HUES6 (cell line): ENCODE results near the gene TTC29.

Experiments
- H3K27ac ChIP-seq: 2 replicates; pipeline ENCODE4 v1.7.0; 2013; ENCODE audit warnings: low read depth, mild to moderate bottlenecking, low read length, inconsistent platforms
- H3K27me3 ChIP-seq: 2 replicates; pipeline ENCODE4 v1.6.1; 2013; ENCODE audit warnings: low read length; ENCODE audit not compliant: control insufficient read depth, insufficient read depth
- H3K36me3 ChIP-seq: 2 replicates; pipeline ENCODE4 v1.6.1; 2013; ENCODE audit warnings: low read length; ENCODE audit not compliant: control insufficient read depth, insufficient read depth
- H3K4me1 ChIP-seq: 2 replicates; pipeline ENCODE4 v1.6.1; 2013; ENCODE audit warnings: low read length; ENCODE audit not compliant: control insufficient read depth, insufficient read depth
- H3K4me3 ChIP-seq: 2 replicates; pipeline ENCODE4 v1.5.1; 2013; ENCODE audit warnings: low read depth, low read length
- H3K9ac ChIP-seq: one replicate; pipeline ENCODE4 v1.6.1; 2013; ENCODE audit warnings: mild to moderate bottlenecking, low read length
- H3K9me3 ChIP-seq: 2 replicates; pipeline ENCODE4 v1.6.1; 2013; ENCODE audit warnings: low read depth, low read length; ENCODE audit not compliant: control insufficient read depth, insufficient read depth

TTC29 gene

GRCh38 chr4:146952896-146953295 is 7.2 kb upstream of the TTC29 start:
- Histone ChIP-seq H3K9me3 (no peaks in the 10 kb centered on the region), H3K9ac (no peak overlapping the region), H3K27ac (no peak overlapping the region), H3K27me3 (no peaks in the 10 kb centered on the region), H3K36me3 (no peaks in the 10 kb centered on the region), H3K4me1 (no peaks in the 10 kb centered on the region), H3K4me3 (no peak overlapping the region)

DNA sequence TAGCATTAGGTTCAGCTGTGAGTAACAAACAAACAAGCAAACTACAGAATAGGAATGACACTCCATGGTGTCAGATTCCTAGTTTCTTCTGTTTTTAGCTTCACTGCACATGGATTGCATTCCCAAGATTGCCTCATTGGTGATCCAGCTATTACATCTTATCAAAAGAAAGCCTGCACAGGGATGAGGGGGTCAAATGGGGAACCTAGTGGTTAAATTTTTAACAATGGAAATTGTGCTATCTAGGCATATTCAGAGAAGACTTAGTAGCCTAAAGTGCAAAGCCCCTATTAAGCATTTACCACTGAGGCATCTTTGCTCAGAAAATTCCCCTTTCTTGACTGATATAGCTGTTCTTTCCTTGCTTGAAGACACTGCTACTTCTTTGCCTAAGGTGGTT is 3.9 kb upstream of the TTC29 start:
- peaks cover 13% of the 10 kb centered on the region for H3K27me3 ChIP-seq
- H3K4me3 ChIP-seq = no peak overlapping the region
- no peak overlapping the region for H3K27ac ChIP-seq
- H3K9ac ChIP-seq = no peak overlapping the region
- no peaks in the 10 kb centered on the region for H3K9me3 ChIP-seq
- H3K36me3 ChIP-seq = no peaks in the 10 kb centered on the region
- H3K4me1 ChIP-seq = peaks cover 10% of the 10 kb centered on the region

GRCh38 chr4:146943691-146944375 is 1.8 kb downstream of the TTC29 start:
- no peak overlapping the region for H3K9ac ChIP-seq
- H3K27me3 ChIP-seq = peaks cover 13% of the 10 kb centered on the region
- no peaks in the 10 kb centered on the region for H3K36me3 ChIP-seq
- peaks cover 18% of the 10 kb centered on the region for H3K4me1 ChIP-seq
- no peaks in the 10 kb centered on the region for H3K9me3 ChIP-seq
- H3K27ac ChIP-seq = no peak overlapping the region
- no peak overlapping the region for H3K4me3 ChIP-seq

- Histone ChIP-seq H3K27me3 (no peaks in the 10 kb centered on the region), H3K4me1 (peaks cover 6% of the 10 kb centered on the region; the same call in 1 of the 2 replicates), H3K9me3 (no peaks in the 10 kb centered on the region), H3K9ac (no peak overlapping the region), H3K27ac (no peak overlapping the region), H3K36me3 (no peaks in the 10 kb centered on the region), H3K4me3 (no peak overlapping the region)
These were observed 13.5 kb downstream of the TTC29 start for GRCh38 chr4:146932116-146932515.

DNA sequence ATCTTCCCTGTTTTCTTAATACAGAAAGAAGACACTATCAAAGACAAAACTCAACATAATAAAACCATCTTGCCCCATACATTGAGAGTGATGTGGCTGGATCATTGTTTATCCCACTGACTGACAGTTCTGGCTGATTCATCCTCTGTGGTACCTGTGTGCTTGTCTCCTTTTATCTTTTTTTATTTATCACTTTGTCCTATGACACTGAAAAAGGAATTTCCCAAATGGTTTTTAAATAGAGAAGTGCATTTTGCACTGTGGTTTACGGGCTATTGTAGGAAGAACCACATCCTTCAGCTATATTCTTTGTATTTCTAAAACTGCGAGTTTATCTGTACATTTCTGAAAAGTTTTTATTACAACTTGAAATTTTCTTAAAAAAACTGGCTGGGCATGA is 15.0 kb downstream of the TTC29 start:
- H3K4me3 ChIP-seq = no peak overlapping the region
- H3K36me3 ChIP-seq = no peaks in the 10 kb centered on the region
- no peak overlapping the region for H3K27ac ChIP-seq
- peaks cover 6% of the 10 kb centered on the region; the same call in 1 of the 2 replicates for H3K4me1 ChIP-seq
- H3K27me3 ChIP-seq = no peaks in the 10 kb centered on the region
- no peaks in the 10 kb centered on the region for H3K9me3 ChIP-seq
- H3K9ac ChIP-seq = no peak overlapping the region

GRCh38 chr4:146927695-146928094 is 18.0 kb downstream of the TTC29 start:
- Histone ChIP-seq H3K9me3 (no peaks in the 10 kb centered on the region), H3K9ac (no peak overlapping the region), H3K4me1 (peaks cover 6% of the 10 kb centered on the region; the same call in 1 of the 2 replicates), H3K27ac (no peak overlapping the region), H3K4me3 (no peak overlapping the region), H3K27me3 (no peaks in the 10 kb centered on the region), H3K36me3 (no peaks in the 10 kb centered on the region)

GRCh38 chr4:146916479-146917076 is 29.1 kb downstream of the TTC29 start:
- Histone ChIP-seq H3K9ac (no peak overlapping the region), H3K36me3 (no peaks in the 10 kb centered on the region), H3K4me3 (no peak overlapping the region)

DNA sequence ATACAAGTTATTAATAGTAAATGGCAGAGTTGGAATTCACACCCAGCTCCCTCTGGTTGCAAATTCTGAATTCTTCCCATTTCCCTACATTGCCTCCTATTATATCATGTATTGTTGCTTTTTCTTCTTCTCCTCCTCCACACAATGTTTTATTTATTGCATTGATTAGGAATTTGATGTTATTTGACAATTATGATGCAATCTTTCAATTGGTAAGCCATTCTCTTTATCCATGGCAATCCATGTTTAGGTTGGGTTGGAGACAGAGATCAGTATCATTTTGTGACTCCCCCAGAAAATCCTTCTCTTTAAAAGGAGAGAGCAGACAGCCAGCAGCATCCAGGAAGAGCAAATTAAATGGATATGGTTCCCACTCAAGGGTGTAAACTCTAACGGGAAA is 30.5 kb downstream of the TTC29 start:
- Histone ChIP-seq H3K4me1 (no peaks in the 10 kb centered on the region), H3K4me3 (no peak overlapping the region), H3K27ac (no peak overlapping the region), H3K9ac (no peak overlapping the region), H3K9me3 (no peaks in the 10 kb centered on the region), H3K36me3 (no peaks in the 10 kb centered on the region), H3K27me3 (no peaks in the 10 kb centered on the region)

More at GRCh38 chr4:146916479-146917076, 29.1 kb downstream of the TTC29 start:
- Histone ChIP-seq H3K27me3 (no peaks in the 10 kb centered on the region), H3K27ac (no peak overlapping the region), H3K4me1 (no peaks in the 10 kb centered on the region), H3K9me3 (no peaks in the 10 kb centered on the region)

GRCh38 chr4:146900295-146900694 is 45.4 kb downstream of the TTC29 start:
- Histone ChIP-seq H3K27me3 (no peaks in the 10 kb centered on the region), H3K4me3 (no peak overlapping the region), H3K9me3 (no peaks in the 10 kb centered on the region), H3K9ac (no peak overlapping the region), H3K4me1 (no peaks in the 10 kb centered on the region), H3K36me3 (no peaks in the 10 kb centered on the region), H3K27ac (no peak overlapping the region)

GRCh38 chr4:146890301-146890700 is 55.4 kb downstream of the TTC29 start:
- no peak overlapping the region for H3K4me3 ChIP-seq
- H3K9me3 ChIP-seq = no peaks in the 10 kb centered on the region; the same call in 1 of the 2 replicates
- no peaks in the 10 kb centered on the region for H3K36me3 ChIP-seq
- no peaks in the 10 kb centered on the region for H3K27me3 ChIP-seq
- H3K4me1 ChIP-seq = no peaks in the 10 kb centered on the region
- no peak overlapping the region for H3K27ac ChIP-seq
- H3K9ac ChIP-seq = no peak overlapping the region

- H3K27ac ChIP-seq = no peak overlapping the region
- H3K9ac ChIP-seq = no peak overlapping the region
- H3K9me3 ChIP-seq = no peaks in the 10 kb centered on the region; the same call in 1 of the 2 replicates
- no peak overlapping the region for H3K4me3 ChIP-seq
- H3K4me1 ChIP-seq = no peaks in the 10 kb centered on the region
- H3K27me3 ChIP-seq = no peaks in the 10 kb centered on the region
- no peaks in the 10 kb centered on the region for H3K36me3 ChIP-seq
These were observed 62.6 kb downstream of the TTC29 start for GRCh38 chr4:146883070-146883469.
